HepG2 (cell line): ENCODE data around the gene MCAT. TPM values are rescaled to one million over a fixed set of nuclear protein-coding genes. Genes with fewer than 3 reads are reported as not detected.

Experiments used
- CENPT ChIP-seq: sonication (generic); formaldehyde crosslinking; IDR thresholded peaks from 2 replicates; pipeline ENCODE4 v1.8.0; 2022; ENCODE audit warnings: low read depth, mild to moderate bottlenecking, moderate library complexity, missing genetic modification reagents
- CREM ChIP-seq, 2 experiments: sonication (generic) in 1 of 2; formaldehyde crosslinking in 1 of 2; IDR thresholded peaks; 2 replicates each; pipeline versions ENCODE4 v1.4.0 to v1.6.1; 2016 to 2020; ENCODE audit warnings: antibody characterized with exemption in 1 of 2, mild to moderate bottlenecking in 1 of 2, missing genetic modification reagents in 1 of 2
- FOXA1 ChIP-seq, 2 experiments: fragments of 450-650 bp in 1 of 2; sonication (generic) in 1 of 2; formaldehyde crosslinking in 1 of 2; IDR thresholded peaks; 2 replicates each; pipeline versions ENCODE4 v1.4.0 to v1.6.1; 2016 to 2020; ENCODE audit warnings: missing genetic modification reagents in 1 of 2
- FOXM1 ChIP-seq: sonication (generic); formaldehyde crosslinking; IDR thresholded peaks from 2 replicates; pipeline ENCODE4 v1.5.0; 2020; ENCODE audit warnings: missing genetic modification reagents
- GZF1 ChIP-seq: sonication (generic); formaldehyde crosslinking; IDR thresholded peaks from 2 replicates; pipeline ENCODE4 v1.5.1; 2020; ENCODE audit warnings: mild to moderate bottlenecking, missing genetic modification reagents
- HMG20B ChIP-seq: conservative IDR thresholded peaks from 2 replicates; pipeline ENCODE4 v1.6.1; 2016; ENCODE audit warnings: missing genetic modification reagents, missing compliant biosample characterization
- HOXA7 ChIP-seq: sonication (generic); formaldehyde crosslinking; IDR thresholded peaks from 2 replicates; pipeline ENCODE4 v1.8.1; 2022; ENCODE audit warnings: mild to moderate bottlenecking, missing genetic modification reagents, moderate library complexity
- MAX ChIP-seq: IDR thresholded peaks from 2 replicates; pipeline ENCODE4 v1.6.1; 2012; ENCODE audit warnings: inconsistent platforms
- MZF1 ChIP-seq: sonication (generic); formaldehyde crosslinking; IDR thresholded peaks from 2 replicates; pipeline ENCODE4 v1.8.1; 2023; ENCODE audit warnings: mild to moderate bottlenecking, missing genetic modification reagents, borderline replicate concordance
- RBM39 ChIP-seq: fragments of 200-400 bp; formaldehyde crosslinking; IDR thresholded peaks from one replicate; pipeline ENCODE4 v1.6.1; 2018; ENCODE audit warnings: antibody characterized with exemption, mild to moderate bottlenecking, low read depth, low read length; ENCODE audit not compliant: poor library complexity, severe bottlenecking
- SNAI1 ChIP-seq: sonication (generic); formaldehyde crosslinking; IDR thresholded peaks from 2 replicates; pipeline ENCODE4 v1.5.0; 2020; ENCODE audit warnings: mild to moderate bottlenecking, missing genetic modification reagents, borderline replicate concordance
- TBX2 ChIP-seq: sonication (generic); formaldehyde crosslinking; IDR thresholded peaks from 2 replicates; pipeline ENCODE4 v1.5.0; 2020; ENCODE audit warnings: missing genetic modification reagents, mild to moderate bottlenecking, borderline replicate concordance
- ZNF280B ChIP-seq: sonication (generic); formaldehyde crosslinking; IDR thresholded peaks from 2 replicates; pipeline ENCODE4 v1.5.0; 2020; ENCODE audit warnings: missing genetic modification reagents, mild to moderate bottlenecking, borderline replicate concordance
- ZSCAN29 ChIP-seq: sonication (generic); formaldehyde crosslinking; conservative IDR thresholded peaks from 2 replicates; pipeline ENCODE4 v1.4.0; 2020; ENCODE audit warnings: mild to moderate bottlenecking, missing genetic modification reagents
- polyA plus RNA-seq, 8 experiments: library from polyadenylated mRNA; depleted of rRNA in 3 of 8; stranded (reverse) in 7 of 8; unstranded in 1 of 8; fragments of >200 nt; fragmentation: Illumina TruSeq in 4 of 8; extraction: Trizol in 4 of 8; gene quantifications; 2 replicates each; pipeline versions ENCODE4 v1.2.1 to v1.2.3, GENCODE V29; 2011 to 2016; ENCODE audit warnings: low read depth in 4 of 8, missing spikeins in 1 of 8, mixed read lengths in 1 of 8; ENCODE audit not compliant: insufficient read depth in 1 of 8
- total RNA-seq, 5 experiments: library from RNA; depleted of rRNA; stranded (reverse); fragments of >200 nt; fragmentation: Illumina TruSeq; extraction: Trizol; gene quantifications; 2 replicates each; pipeline ENCODE4 v1.2.3, GENCODE V29; 2016; ENCODE audit warnings: low read depth in 1 of 5
- TF ChIP-seq, protein P1 (sequence below): sonication (generic); formaldehyde crosslinking; IDR thresholded peaks from 2 replicates; pipeline ENCODE4 v1.5.1; 2020; ENCODE audit warnings: missing genetic modification reagents, mild to moderate bottlenecking, borderline replicate concordance
- TF ChIP-seq, protein P2 (sequence below): sonication (generic); formaldehyde crosslinking; IDR thresholded peaks from 2 replicates; pipeline ENCODE4 v1.4.0; 2020; ENCODE audit warnings: missing genetic modification reagents, borderline replicate concordance
- TF ChIP-seq, protein P3 (sequence below): sonication (generic); formaldehyde crosslinking; IDR thresholded peaks from 2 replicates; pipeline ENCODE4 v1.8.1; 2023; ENCODE audit warnings: mild to moderate bottlenecking, inconsistent platforms, moderate library complexity, missing genetic modification reagents, borderline replicate concordance

MCAT gene
- total and polyA plus RNA-seq, 2 of the 13 experiments (the other 11 are each of a cell fraction or from before 2014, with no cell fraction given), result 9.3 to 16.7 TPM

GRCh38 chr22:43088984-43089717, 54.0 kb downstream of the MCAT start, which contains the start of gene TTLL1 (continued):
- TF ChIP-seq ZNF280B (CRISPR knock-in tag) (0 out of 2 replicates have a peak, but pooled peaks have one; percentile 45), MZF1 (CRISPR knock-in tag) (no peak), CREM (IDR thresholded peaks at IDR 0.05) (no peak), CREM (CRISPR knock-in tag; IDR thresholded peaks at IDR 0.05) (no peak), MAX (peak; percentile 65), HMG20B (CRISPR knock-in tag) (no peak), TBX2 (CRISPR knock-in tag) (peak; percentile 42; the same call in 1 of the 2 replicates), CENPT (no peak), RBM39 (no peak), FOXA1 (IDR thresholded peaks at IDR 0.05) (no peak), FOXA1 (CRISPR knock-in tag; IDR thresholded peaks at IDR 0.05) (no peak), GZF1 (CRISPR knock-in tag) (no peak), ZSCAN29 (CRISPR knock-in tag) (peak; percentile 100), FOXM1 (CRISPR knock-in tag) (no peak), HOXA7 (CRISPR knock-in tag) (no peak), SNAI1 (CRISPR knock-in tag) (no peak)
- TF ChIP-seq, protein P1, sequence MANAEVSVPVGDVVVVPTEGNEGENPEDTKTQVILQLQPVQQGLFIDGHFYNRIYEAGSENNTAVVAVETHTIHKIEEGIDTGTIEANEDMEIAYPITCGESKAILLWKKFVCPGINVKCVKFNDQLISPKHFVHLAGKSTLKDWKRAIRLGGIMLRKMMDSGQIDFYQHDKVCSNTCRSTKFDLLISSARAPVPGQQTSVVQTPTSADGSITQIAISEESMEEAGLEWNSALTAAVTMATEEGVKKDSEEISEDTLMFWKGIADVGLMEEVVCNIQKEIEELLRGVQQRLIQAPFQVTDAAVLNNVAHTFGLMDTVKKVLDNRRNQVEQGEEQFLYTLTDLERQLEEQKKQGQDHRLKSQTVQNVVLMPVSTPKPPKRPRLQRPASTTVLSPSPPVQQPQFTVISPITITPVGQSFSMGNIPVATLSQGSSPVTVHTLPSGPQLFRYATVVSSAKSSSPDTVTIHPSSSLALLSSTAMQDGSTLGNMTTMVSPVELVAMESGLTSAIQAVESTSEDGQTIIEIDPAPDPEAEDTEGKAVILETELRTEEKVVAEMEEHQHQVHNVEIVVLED (CRISPR knock-in tag), result peak; percentile 90
- TF ChIP-seq, protein P2, sequence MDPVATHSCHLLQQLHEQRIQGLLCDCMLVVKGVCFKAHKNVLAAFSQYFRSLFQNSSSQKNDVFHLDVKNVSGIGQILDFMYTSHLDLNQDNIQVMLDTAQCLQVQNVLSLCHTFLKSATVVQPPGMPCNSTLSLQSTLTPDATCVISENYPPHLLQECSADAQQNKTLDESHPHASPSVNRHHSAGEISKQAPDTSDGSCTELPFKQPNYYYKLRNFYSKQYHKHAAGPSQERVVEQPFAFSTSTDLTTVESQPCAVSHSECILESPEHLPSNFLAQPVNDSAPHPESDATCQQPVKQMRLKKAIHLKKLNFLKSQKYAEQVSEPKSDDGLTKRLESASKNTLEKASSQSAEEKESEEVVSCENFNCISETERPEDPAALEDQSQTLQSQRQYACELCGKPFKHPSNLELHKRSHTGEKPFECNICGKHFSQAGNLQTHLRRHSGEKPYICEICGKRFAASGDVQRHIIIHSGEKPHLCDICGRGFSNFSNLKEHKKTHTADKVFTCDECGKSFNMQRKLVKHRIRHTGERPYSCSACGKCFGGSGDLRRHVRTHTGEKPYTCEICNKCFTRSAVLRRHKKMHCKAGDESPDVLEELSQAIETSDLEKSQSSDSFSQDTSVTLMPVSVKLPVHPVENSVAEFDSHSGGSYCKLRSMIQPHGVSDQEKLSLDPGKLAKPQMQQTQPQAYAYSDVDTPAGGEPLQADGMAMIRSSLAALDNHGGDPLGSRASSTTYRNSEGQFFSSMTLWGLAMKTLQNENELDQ (CRISPR knock-in tag), result no peak
- TF ChIP-seq, protein P3, sequence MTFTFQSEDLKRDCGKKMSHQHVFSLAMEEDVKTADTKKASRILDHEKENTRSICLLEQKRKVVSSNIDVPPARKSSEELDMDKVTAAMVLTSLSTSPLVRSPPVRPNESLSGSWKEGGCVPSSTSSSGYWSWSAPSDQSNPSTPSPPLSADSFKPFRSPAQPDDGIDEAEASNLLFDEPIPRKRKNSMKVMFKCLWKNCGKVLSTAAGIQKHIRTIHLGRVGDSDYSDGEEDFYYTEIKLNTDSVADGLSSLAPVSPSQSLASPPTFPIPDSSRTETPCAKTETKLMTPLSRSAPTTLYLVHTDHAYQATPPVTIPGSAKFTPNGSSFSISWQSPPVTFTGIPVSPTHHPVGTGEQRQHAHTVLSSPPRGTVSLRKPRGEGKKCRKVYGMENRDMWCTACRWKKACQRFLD (CRISPR knock-in tag), result no peak
